BLaER1 treated with 17β-estradiol and CSF1 and Interleukin-3, amounts not matched to agents 10 nM and 100 nM (cell line): ENCODE results near the gene CCIN.

Experiments used
- H3K27ac ChIP-seq, 11 experiments: shearing (Covaris generic); formaldehyde crosslinking; 2 replicates each; pipeline ENCODE4 v1.8.1; 2022
- H3K27me3 ChIP-seq, 11 experiments: shearing (Covaris generic); formaldehyde crosslinking; 2 replicates each; pipeline ENCODE4 v1.8.1; 2022
- H3K36me3 ChIP-seq, 11 experiments: shearing (Covaris generic); formaldehyde crosslinking; 2 replicates each; pipeline ENCODE4 v1.8.1; 2022
- H3K4me1 ChIP-seq, 10 experiments: shearing (Covaris generic); formaldehyde crosslinking; 2 replicates each; pipeline ENCODE4 v1.8.1; 2022
- H3K4me2 ChIP-seq, 11 experiments: shearing (Covaris generic); formaldehyde crosslinking; 2 replicates each; pipeline ENCODE4 v1.8.1; 2022
- H3K4me3 ChIP-seq, 10 experiments: shearing (Covaris generic); formaldehyde crosslinking; 2 replicates each; pipeline ENCODE4 v1.8.1; 2022
- H3K9ac ChIP-seq, 11 experiments: shearing (Covaris generic); formaldehyde crosslinking; 2 replicates each; pipeline ENCODE4 v1.8.1; 2022
- H3K9me3 ChIP-seq, 11 experiments: shearing (Covaris generic); formaldehyde crosslinking; replicated peaks in 1 of 11; 2 replicates each; pipeline ENCODE4 v1.8.1; 2022
- H4K20me1 ChIP-seq, 11 experiments: shearing (Covaris generic); formaldehyde crosslinking; 2 replicates each; pipeline ENCODE4 v1.8.1; 2022
- Cebpa-rat ChIP-seq, 11 experiments: shearing (Covaris generic); IDR thresholded peaks; 2 replicates each; pipeline ENCODE4 v1.8.1; 2022

The CCIN gene

DNA sequence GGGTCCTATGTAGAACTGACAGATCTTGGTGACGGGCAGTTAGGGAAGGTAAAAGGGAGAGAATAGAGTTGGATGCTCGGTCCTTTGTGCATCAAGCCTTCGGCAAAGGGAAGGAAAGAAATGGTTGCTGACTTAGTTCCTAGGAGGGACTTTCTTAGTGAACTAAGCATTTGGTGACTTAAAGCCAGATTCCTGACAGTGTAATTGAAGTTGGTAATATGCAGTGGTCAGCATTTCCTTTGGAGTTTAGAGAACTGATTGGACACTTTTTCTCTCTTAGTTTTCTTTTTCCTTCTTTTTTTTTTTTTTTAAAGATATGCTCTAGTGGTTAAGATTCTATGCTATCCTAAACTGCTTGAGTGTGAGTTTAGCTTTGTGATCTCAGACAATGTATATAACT, 23.8 kb downstream of the CCIN start:
- no peak for TF ChIP-seq Cebpa-rat (IDR thresholded peaks at IDR 0.05)
- Histone ChIP-seq H3K9me3 (no peaks in the 10 kb centered on the region), H4K20me1 (peaks cover 65 to 72% (median 67%) of the 10 kb centered on the region in 11 experiments), H3K27ac (peak overlapping the region in 7 of 11 experiments; percentile 0 to 96 (median 26); a peak in 10 of 22 replicates), H3K27me3 (no peaks in the 10 kb centered on the region), H3K9ac (peak overlapping the region; percentile 95 to 99 (median 97)), H3K4me1 (peaks cover 38 to 50% (median 44%) of the 10 kb centered on the region in 10 experiments), H3K4me3 (peak overlapping the region; percentile 79 to 99 (median 94)), H3K36me3 (peaks cover 28 to 51% (median 40%) of the 10 kb centered on the region in 11 experiments), H3K4me2 (peak overlapping the region; percentile 95 to 99 (median 97))

DNA sequence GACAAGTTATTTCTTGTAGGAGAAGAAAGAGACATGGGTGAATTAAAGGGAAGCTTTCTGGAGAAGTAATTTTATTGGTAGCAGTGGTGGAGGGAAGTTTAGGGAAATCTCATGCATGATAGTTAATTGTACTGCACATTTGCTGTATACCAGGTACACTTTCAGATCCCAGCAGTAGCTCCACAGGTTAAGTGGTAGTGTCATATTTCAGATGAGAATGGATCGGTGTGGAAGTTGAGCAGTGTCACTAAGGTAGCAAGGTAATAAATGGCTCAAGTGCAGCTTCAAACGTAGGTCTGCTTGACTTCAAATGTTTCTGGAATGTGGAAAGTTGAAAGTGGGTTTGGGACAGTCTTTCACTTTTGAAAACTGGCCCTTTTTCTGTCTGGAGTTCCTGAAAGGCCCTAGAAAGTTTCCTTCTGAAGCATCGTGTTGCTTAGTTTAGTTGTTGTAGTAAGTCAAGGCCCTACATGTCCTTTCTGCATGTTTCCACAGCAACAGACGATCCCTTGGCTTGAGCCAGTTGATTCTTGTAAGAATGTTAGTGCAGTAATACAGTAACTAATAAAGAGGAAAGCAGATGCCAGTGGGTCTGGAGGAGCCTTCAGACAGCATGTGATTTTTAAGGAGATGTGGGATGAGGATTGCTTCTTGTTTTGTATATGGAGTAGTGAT, 25.3 kb downstream of the CCIN start:
- H3K4me1 ChIP-seq = peaks cover 32 to 45% (median 41%) of the 10 kb centered on the region in 10 experiments
- H3K27me3 ChIP-seq = no peaks in the 10 kb centered on the region
- peak overlapping the region in 7 of 10 experiments; percentile 79 to 99 (median 94); a peak in 8 of 20 replicates for H3K4me3 ChIP-seq
- peaks cover 73 to 87% (median 81%) of the 10 kb centered on the region in 11 experiments for H4K20me1 ChIP-seq
- H3K36me3 ChIP-seq = peaks cover 43 to 66% (median 54%) of the 10 kb centered on the region in 11 experiments
- no peaks in the 10 kb centered on the region for H3K9me3 ChIP-seq
- peak overlapping the region; percentile 95 to 99 (median 97) for H3K4me2 ChIP-seq
- TF ChIP-seq Cebpa-rat (IDR thresholded peaks at IDR 0.05) = no peak
- H3K27ac ChIP-seq = no peak overlapping the region
- peak overlapping the region in 8 of 11 experiments; percentile 7 to 99 (median 58); a peak in 11 of 22 replicates for H3K9ac ChIP-seq

DNA sequence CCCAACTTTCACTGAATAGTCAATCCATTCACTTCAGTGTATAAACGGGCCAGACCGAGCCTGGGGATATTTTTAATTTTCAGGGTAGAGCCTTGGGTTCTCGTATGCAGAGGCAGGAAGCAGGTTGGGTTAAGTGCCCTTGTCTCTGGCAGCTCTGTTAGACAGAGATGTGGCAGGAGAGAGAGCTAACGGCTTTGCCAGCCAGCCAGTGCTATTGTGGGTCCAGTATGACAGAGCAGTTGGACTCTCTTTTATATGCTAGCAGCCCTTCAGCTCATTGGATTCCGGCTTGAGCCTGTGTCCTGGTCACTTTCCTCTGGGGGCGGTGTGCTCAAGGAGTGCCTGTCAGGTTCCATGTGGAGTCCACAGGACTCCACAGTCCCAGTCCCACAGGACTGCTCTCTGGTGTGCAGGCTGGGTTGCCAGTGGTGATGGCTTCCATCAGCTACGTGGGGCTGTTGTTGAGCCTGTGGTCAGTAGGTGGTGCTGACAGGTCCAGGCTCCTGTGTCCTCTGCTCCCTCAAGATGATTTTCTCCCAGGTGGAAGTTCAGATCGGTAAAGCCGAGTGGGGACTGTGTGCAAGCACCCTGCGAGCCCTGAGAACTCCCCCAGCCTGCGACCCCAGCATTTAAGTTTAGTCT, 35.8 kb downstream of the CCIN start:
- no peaks in the 10 kb centered on the region for H3K27me3 ChIP-seq
- no peak overlapping the region for H3K27ac ChIP-seq
- H3K9ac ChIP-seq = peak overlapping the region in 1 of 11 experiments; percentile 6; a peak in 1 of 22 replicates
- H3K4me3 ChIP-seq = no peak overlapping the region
- TF ChIP-seq Cebpa-rat (IDR thresholded peaks at IDR 0.05) = no peak
- peaks cover 79 to 100% (median 99%) of the 10 kb centered on the region in 11 experiments for H4K20me1 ChIP-seq
- peaks cover 0 to 39% (median 28%) of the 10 kb centered on the region in 10 experiments; a peak in 17 of 20 replicates for H3K4me1 ChIP-seq
- H3K4me2 ChIP-seq = no peak overlapping the region
- peaks cover 100% of the 10 kb centered on the region in 11 experiments for H3K36me3 ChIP-seq
- no peaks in the 10 kb centered on the region for H3K9me3 ChIP-seq

DNA sequence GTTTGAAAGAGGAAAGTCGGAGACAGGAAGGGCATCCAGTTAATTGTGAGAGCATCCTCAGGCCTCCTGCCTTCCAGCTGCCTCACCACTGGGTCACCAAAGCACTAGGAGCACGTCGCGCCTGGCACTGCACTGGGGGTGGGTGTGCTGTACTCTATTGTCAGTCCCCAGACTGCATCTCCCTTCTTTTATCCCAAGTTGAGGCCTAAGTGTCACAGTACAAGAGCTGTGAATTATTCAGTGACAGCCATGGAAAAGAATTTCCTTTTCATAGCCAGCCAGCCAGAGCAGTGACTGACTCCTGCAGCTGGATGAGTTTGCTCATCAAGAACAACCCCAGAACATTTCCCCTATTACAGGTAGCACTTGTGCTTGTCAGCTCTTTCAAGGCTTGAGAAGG, 37.8 kb downstream of the CCIN start:
- H3K36me3 ChIP-seq = peaks cover 100% of the 10 kb centered on the region in 11 experiments
- peak overlapping the region in 9 of 11 experiments; percentile 24 to 69 (median 43); a peak in 15 of 22 replicates for H3K4me2 ChIP-seq
- TF ChIP-seq Cebpa-rat (IDR thresholded peaks at IDR 0.05) = no peak
- peaks cover 88 to 100% (median 100%) of the 10 kb centered on the region in 11 experiments for H4K20me1 ChIP-seq
- H3K9ac ChIP-seq = peak overlapping the region in 9 of 11 experiments; percentile 6 to 60 (median 41); a peak in 13 of 22 replicates
- H3K27me3 ChIP-seq = no peaks in the 10 kb centered on the region
- no peak overlapping the region for H3K4me3 ChIP-seq
- peaks cover 0 to 39% (median 28%) of the 10 kb centered on the region in 10 experiments; a peak in 17 of 20 replicates for H3K4me1 ChIP-seq
- H3K27ac ChIP-seq = peak overlapping the region in 8 of 11 experiments; percentile 6 to 74 (median 48); a peak in 10 of 22 replicates
- H3K9me3 ChIP-seq = no peaks in the 10 kb centered on the region

DNA sequence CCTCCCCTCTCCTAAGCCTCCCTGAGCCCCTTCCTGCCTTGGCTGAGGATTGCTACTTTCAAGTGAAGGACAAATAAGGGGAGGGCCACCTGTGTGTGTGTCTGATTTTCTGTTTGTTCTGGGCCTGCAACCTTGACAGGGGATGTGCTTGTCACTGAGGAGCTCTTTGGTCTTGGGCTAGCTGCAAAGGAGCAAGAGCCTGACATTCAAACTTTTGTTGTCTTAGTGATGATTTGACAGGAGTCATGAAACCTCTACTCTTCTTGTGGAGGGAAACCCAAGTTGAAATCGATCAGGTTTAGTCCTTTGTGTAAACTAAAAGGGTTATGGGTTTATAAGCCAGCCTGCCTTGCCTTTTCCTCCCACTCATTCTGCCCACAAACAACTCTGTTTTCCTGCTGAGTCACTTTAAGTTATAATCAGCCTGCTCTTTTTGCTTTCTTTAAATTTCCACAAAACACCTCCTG, 38.4 kb downstream of the CCIN start:
- Histone ChIP-seq H3K27ac (peak overlapping the region in 10 of 11 experiments; percentile 6 to 74 (median 48); a peak in 15 of 22 replicates), H3K36me3 (peaks cover 100% of the 10 kb centered on the region in 11 experiments), H3K27me3 (no peaks in the 10 kb centered on the region), H3K4me1 (peaks cover 0 to 39% (median 28%) of the 10 kb centered on the region in 10 experiments; a peak in 18 of 20 replicates), H3K4me3 (no peak overlapping the region), H4K20me1 (peaks cover 90 to 100% (median 100%) of the 10 kb centered on the region in 11 experiments), H3K9ac (peak overlapping the region in 10 of 11 experiments; percentile 6 to 60 (median 42); a peak in 18 of 22 replicates), H3K4me2 (peak overlapping the region in 9 of 11 experiments; percentile 24 to 69 (median 43); a peak in 18 of 22 replicates), H3K9me3 (no peaks in the 10 kb centered on the region)
- TF ChIP-seq Cebpa-rat (IDR thresholded peaks at IDR 0.05) = no peak

DNA sequence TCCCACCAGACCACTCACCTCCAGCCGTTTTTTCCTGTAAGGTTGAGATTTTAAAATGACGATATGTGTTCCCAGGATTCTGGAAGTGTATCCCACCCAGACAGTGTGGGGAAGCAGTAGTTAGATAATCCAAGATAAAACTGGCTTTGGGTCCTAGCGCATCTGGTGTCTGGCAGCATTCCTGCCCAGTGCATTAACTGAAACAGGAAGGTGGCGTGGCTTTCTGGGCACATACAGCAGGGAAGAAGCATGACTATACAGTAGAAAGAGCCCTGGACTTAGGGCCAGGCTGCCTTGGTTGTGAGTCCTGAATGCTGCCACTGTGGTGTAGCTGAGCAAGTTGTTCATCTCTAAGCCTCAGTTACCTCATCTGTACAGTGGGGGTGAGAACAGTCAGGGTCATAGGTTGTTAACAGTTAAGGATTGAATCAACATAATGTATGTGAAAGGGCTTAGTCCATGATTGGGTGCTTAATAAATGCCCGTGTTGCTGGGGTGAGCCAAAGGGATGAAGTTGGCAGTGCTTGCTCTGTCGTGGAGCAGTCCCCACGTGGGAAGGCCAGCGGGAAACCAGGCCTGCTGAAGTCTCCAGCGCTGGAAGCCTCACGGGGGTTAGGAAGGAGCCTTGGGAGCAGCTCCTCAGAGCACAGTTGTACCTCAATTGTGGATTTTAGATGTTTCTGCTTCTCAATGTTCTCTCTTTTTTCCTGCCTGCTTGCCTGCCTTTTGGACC, 39.5 kb downstream of the CCIN start:
- Histone ChIP-seq H3K27me3 (no peaks in the 10 kb centered on the region), H3K27ac (peak overlapping the region in 5 of 11 experiments; percentile 51 to 74 (median 58); a peak in 10 of 22 replicates), H3K9me3 (no peaks in the 10 kb centered on the region), H3K9ac (peak overlapping the region in 4 of 11 experiments; percentile 25 to 57 (median 42); a peak in 5 of 22 replicates), H3K4me3 (no peak overlapping the region), H3K36me3 (peaks cover 100% of the 10 kb centered on the region in 11 experiments), H4K20me1 (peaks cover 90 to 100% (median 100%) of the 10 kb centered on the region in 11 experiments), H3K4me2 (peak overlapping the region in 3 of 11 experiments; percentile 53 to 69 (median 66); a peak in 4 of 22 replicates), H3K4me1 (peaks cover 10 to 39% (median 31%) of the 10 kb centered on the region in 10 experiments; a peak in 18 of 20 replicates)
- no peak for TF ChIP-seq Cebpa-rat (IDR thresholded peaks at IDR 0.05)

DNA sequence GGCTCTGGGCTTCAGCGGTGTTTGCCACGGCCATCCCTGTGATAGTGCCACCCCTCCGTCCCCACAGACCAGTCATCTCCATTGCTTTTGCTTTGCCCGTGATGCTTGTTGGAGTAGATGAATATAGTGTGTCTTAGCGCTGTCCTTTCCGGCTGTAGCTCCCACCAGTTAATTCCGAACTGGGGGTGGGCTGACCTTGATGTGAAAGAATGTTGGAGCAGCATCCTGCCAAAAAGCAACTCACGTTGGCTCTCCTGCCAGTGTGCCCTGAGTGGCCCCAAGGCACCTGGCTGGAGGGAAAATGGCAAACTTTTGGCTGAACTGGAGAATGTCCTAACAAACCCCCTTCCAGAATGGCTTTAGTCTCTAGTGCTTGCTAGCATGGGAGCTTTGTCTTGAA, 41.5 kb downstream of the CCIN start:
- Histone ChIP-seq H3K9me3 (no peaks in the 10 kb centered on the region), H3K4me1 (peaks cover 13 to 39% (median 30%) of the 10 kb centered on the region in 10 experiments; a peak in 19 of 20 replicates), H4K20me1 (peaks cover 96 to 100% (median 100%) of the 10 kb centered on the region in 11 experiments), H3K9ac (no peak overlapping the region), H3K4me2 (no peak overlapping the region), H3K36me3 (peaks cover 98 to 100% (median 99%) of the 10 kb centered on the region in 11 experiments), H3K4me3 (no peak overlapping the region), H3K27me3 (no peaks in the 10 kb centered on the region), H3K27ac (no peak overlapping the region)
- no peak for TF ChIP-seq Cebpa-rat (IDR thresholded peaks at IDR 0.05)

DNA sequence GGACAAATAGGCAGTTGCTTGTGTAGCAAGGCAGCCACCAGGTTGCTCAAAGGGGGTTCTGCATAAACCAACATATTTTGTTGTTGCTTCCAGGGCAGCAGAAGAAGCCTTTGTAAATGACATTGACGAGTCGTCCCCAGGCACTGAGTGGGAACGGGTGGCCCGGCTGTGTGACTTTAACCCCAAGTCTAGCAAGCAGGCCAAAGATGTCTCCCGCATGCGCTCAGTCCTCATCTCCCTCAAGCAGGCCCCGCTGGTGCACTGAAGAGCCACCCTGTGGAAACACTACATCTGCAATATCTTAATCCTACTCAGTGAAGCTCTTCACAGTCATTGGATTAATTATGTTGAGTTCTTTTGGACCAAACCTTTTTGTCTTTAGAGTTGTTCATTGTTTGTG, 42.3 kb downstream of the CCIN start:
- H3K4me3 ChIP-seq = no peak overlapping the region
- H3K9me3 ChIP-seq = no peaks in the 10 kb centered on the region
- H3K27me3 ChIP-seq = no peaks in the 10 kb centered on the region
- H3K9ac ChIP-seq = no peak overlapping the region
- TF ChIP-seq Cebpa-rat (IDR thresholded peaks at IDR 0.05) = no peak
- peaks cover 94 to 100% (median 96%) of the 10 kb centered on the region in 11 experiments for H3K36me3 ChIP-seq
- no peak overlapping the region for H3K4me2 ChIP-seq
- H3K27ac ChIP-seq = no peak overlapping the region
- peaks cover 17 to 40% (median 29%) of the 10 kb centered on the region in 10 experiments; a peak in 19 of 20 replicates for H3K4me1 ChIP-seq
- H4K20me1 ChIP-seq = peaks cover 90 to 100% (median 98%) of the 10 kb centered on the region in 11 experiments
